PFSK-1 (cell line): ENCODE results near the gene GNB3.

Experiments used
- FOXP2 ChIP-seq: optimal IDR thresholded peaks from 2 replicates; pipeline ENCODE3; 2011; ENCODE audit warnings: borderline replicate concordance, control low read depth, inconsistent platforms; ENCODE audit not compliant: insufficient read depth; ENCODE audit errors: extremely low read length, extremely low read depth
- POLR2AphosphoS5 ChIP-seq: IDR thresholded peaks from 2 replicates; pipeline ENCODE4 v1.6.1; 2012; ENCODE audit warnings: low read depth, mild to moderate bottlenecking, control low read depth, low read length, moderate library complexity
- REST ChIP-seq, 2 experiments: IDR thresholded peaks; 2 replicates each; pipeline versions ENCODE4 v1.6.1 to v1.8.0; 2011 to 2012; ENCODE audit warnings: low read depth in 2 of 2, low read length in 2 of 2, control low read depth in 1 of 2, inconsistent platforms in 1 of 2, mild to moderate bottlenecking in 1 of 2, moderate library complexity in 1 of 2; ENCODE audit not compliant: insufficient read depth in 1 of 2
- SIN3A ChIP-seq: IDR thresholded peaks from 2 replicates; pipeline ENCODE4 v1.6.1; 2012; ENCODE audit warnings: mild to moderate bottlenecking, low read length, moderate library complexity, borderline replicate concordance; ENCODE audit not compliant: insufficient read depth
- TAF1 ChIP-seq: IDR thresholded peaks from 2 replicates; pipeline ENCODE4 v1.6.1; 2012; ENCODE audit warnings: low read length, control low read depth, borderline replicate concordance; ENCODE audit not compliant: insufficient read depth

Gene GNB3

GRCh38 chr12:6834254-6834653 lies 6.5 kb upstream of the GNB3 start:
- TF ChIP-seq SIN3A (no peak), FOXP2 (no peak), REST (IDR thresholded peaks at IDR 0.05; ENCODE audit: insufficient read depth in 1 of 2, low read depth in 2 of 2, low read length in 2 of 2) (no peak), POLR2AphosphoS5 (no peak), TAF1 (no peak)

GRCh38 chr12:6834873-6835272 lies 5.9 kb upstream of the GNB3 start:
- TF ChIP-seq REST (IDR thresholded peaks at IDR 0.05; ENCODE audit: insufficient read depth in 1 of 2, low read depth in 2 of 2, low read length in 2 of 2), result no peak
- no peak for TF ChIP-seq FOXP2
- no peak for TF ChIP-seq POLR2AphosphoS5
- no peak for TF ChIP-seq TAF1
- TF ChIP-seq SIN3A, result no peak

- TF ChIP-seq REST (IDR thresholded peaks at IDR 0.05; ENCODE audit: insufficient read depth in 1 of 2, low read depth in 2 of 2, low read length in 2 of 2) (no peak), FOXP2 (no peak), SIN3A (no peak), POLR2AphosphoS5 (no peak), TAF1 (no peak)
Observed at GRCh38 chr12:6836851-6837250, 3.9 kb upstream of the GNB3 start.

GRCh38 chr12:6837370-6838060 lies 3.2 kb upstream of the GNB3 start:
- TF ChIP-seq FOXP2 (no peak), POLR2AphosphoS5 (no peak), REST (IDR thresholded peaks at IDR 0.05; ENCODE audit: insufficient read depth in 1 of 2, low read depth in 2 of 2, low read length in 2 of 2) (no peak), TAF1 (no peak), SIN3A (no peak)
